ENCODE results near the gene ZFHX3.

GRCh38 chr16:73051961-73052360 lies 4.0 kb upstream of the ZFHX3 start:
- TF ChIP-seq, protein P1, sequence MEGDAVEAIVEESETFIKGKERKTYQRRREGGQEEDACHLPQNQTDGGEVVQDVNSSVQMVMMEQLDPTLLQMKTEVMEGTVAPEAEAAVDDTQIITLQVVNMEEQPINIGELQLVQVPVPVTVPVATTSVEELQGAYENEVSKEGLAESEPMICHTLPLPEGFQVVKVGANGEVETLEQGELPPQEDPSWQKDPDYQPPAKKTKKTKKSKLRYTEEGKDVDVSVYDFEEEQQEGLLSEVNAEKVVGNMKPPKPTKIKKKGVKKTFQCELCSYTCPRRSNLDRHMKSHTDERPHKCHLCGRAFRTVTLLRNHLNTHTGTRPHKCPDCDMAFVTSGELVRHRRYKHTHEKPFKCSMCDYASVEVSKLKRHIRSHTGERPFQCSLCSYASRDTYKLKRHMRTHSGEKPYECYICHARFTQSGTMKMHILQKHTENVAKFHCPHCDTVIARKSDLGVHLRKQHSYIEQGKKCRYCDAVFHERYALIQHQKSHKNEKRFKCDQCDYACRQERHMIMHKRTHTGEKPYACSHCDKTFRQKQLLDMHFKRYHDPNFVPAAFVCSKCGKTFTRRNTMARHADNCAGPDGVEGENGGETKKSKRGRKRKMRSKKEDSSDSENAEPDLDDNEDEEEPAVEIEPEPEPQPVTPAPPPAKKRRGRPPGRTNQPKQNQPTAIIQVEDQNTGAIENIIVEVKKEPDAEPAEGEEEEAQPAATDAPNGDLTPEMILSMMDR (IDR thresholded peaks at IDR 0.05) = no peak
- TF ChIP-seq POLR2A (IDR thresholded peaks at IDR 0.05) = no peak

All from ovary (tissue), 3 donors.